ENCODE results near the gene MT1HL1. TPM values are rescaled to one million over a fixed set of nuclear protein-coding genes. Genes with fewer than 3 reads are reported as not detected.

The MT1HL1 gene
- not detected for total RNA-seq

DNA sequence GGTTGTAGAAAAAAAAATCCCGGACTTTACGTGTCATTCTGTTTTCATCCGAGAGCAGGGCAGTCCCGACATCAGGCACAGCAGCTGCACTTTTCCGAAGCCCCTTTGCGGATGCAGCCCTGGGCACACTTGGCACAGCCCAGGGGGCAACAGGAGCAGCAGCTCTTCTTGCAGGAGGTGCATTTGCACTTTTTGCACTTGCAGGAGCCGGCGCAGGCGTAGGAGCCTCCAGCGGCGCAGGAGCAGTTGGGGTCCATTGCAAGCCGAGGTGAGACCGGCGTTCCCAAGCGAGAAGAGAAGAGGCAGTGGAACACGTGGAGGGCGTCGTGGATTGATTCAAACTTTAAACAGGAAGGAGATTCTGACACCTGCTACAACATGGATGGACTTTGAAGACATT is at the start of gene MT1HL1:
MT1HL1 (minus strand) TSS at position 326 of the 400 bp plus-strand sequence; CDS start at position 257, 69 bp downstream.

DNA sequence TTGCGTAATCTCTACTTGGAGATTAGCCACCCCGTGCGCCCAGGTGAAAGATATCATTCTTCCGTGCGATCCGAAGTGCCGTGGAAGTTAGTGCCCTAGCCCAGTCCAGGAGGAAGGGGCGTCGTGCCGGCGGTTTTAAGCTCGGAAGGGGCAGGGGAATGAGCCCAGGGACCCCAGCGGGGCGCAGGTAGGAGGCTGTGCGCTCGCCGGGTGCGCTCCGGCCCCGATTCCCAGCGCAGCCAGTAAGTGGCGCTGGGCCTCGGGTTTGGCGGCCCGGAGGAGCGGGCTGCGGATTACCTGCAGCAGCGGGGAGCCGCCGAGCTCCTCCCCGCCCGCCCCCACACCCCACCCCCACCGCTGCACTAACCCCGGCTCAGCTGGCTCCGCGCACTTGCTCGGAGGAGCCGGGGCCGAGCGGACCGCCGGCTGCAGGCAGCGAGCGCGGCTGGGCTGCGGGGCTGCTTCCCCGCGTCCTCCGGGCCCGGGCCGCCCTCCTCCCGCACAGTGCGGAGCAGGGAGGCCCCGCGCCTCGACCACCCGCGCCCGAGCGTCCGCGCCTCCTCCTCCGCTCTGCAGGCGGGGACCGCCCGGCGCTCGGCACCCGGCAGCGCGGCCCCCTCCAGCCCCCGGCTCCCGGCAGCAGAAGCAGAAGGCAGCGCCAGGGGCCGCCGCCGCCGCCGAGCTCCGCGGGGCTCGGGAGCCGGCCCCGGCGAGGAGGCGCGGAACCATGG is 37.7 kb upstream of the MT1HL1 start, which contains the start of gene RYR2:
RYR2 (plus strand) TSS at position 390 of the 731 bp plus-strand sequence; CDS start at position 728, 338 bp downstream.

Other genes with a start within 250 kb of the MT1HL1 start
- gene MTR, start 209.1 kb downstream of the MT1HL1 start, total RNA-seq, result 10 to 100 TPM; 40.8 to 46.1 TPM
- not detected for gene RYR2, start 37.7 kb upstream of the MT1HL1 start, total RNA-seq

Data from activated naive CD4-positive, alpha-beta T cell treated with anti-CD3 and anti-CD28 coated beads, Interleukin-2, amount 10 ng/mL, durations not matched to agents 5 hours and 36 hours (primary cell).